Limb (tissue), 2 donors: Measurements from ENCODE around the gene ZNF319.

Experiments used
- DNase-seq, 2 donors: peaks; one replicate each; pipeline ENCODE4 v3.0.0-alpha.2; 2016; ENCODE audit errors: extremely low spot score in 2 of 2

ZNF319 gene

DNA sequence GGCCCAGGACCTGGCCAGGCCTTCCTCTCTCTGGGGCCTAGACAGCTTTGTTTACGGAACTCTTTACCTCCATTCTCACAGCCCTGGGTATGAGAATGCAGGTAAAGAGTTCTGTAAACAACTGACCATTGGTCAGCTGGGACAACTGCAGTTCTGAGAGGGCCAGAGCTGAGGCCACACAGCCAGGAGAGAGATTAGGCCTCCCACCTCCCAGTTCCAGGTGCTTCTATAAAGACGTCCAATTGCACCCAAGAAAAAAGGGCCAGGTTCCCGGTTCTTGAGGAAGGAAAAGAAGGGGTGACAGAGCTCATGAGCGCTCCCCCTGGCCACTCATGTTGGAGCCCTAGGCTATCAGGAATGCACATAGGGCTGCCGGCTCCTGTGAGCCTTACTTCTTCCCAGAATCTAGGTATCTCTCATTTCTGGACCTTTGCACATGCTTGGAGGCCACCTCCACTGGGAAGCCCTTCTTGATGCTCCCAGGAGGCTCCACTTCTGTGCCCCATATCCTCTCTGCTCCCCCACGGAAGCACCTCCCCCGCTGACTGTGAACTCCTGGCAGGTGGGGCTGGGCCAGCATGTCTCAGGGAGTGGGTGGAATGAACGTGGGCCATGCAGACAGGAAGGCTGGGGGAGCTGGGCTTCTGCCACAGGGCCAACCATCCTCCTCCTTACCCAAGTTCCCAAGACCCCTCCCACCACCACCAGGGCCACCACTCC lies 42.6 kb downstream of the ZNF319 start:
- no peak for DNase-seq

DNA sequence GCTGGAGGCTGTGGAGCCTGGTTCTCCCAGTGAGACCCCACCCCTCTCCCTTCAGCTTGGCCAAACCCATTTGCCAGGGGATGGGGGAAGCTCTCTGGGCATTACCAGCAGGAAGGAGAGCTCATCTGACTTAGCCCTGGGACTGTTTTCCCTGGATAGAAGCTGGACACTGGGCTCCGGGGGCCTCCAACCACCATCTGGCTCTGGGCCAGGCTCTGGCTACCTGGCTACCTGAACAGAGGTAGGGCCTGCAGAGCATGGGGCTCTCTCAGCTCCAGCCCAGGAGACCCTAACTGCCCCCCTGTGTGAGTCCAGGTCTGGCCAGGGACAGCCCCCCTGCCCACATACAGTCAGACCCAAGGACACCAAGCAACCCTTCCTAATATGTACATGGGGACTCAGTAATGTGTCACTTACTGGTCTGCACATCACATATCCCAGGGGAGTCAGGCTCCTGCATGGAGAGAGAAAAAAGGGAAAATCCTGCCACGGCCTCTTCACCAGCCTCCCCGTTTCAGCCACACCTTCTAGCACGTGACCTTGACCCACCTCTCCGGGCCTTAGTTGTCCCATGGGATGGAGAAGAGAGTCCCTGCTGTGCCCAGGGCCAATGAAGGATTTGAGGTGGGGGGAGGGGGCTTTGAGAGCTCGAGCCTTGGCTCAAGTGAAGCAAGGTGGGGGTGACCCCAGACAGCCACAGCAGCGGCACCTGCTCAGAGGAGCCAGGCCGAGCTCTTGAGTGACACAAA lies 43.4 kb downstream of the ZNF319 start:
- no peak for DNase-seq

DNA sequence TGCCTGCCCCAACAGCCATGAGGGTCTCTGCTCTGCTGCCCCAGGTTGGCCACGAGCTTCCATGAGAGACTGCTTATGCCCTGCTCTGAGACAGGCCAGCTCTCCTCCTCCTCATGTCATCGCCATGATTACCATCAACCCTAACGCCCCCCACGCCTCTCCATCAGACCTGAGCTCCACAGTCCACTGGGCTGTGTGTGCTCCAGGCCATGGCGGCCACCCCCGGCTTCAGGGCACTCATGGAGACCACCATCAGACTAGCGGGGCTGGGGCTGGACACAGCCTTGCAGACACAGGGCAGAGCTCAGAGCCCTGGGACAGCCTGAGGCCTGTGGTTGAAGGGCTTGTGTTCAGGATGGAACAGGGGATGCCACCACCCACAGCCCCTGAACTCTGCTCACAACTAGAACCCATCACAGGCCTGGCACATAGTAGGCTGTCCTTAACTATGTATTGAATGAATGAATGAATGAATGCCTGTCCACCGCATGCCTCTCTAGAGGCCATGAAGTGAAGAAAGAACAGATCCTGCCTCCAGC lies 44.1 kb downstream of the ZNF319 start:
- no peak for DNase-seq

DNA sequence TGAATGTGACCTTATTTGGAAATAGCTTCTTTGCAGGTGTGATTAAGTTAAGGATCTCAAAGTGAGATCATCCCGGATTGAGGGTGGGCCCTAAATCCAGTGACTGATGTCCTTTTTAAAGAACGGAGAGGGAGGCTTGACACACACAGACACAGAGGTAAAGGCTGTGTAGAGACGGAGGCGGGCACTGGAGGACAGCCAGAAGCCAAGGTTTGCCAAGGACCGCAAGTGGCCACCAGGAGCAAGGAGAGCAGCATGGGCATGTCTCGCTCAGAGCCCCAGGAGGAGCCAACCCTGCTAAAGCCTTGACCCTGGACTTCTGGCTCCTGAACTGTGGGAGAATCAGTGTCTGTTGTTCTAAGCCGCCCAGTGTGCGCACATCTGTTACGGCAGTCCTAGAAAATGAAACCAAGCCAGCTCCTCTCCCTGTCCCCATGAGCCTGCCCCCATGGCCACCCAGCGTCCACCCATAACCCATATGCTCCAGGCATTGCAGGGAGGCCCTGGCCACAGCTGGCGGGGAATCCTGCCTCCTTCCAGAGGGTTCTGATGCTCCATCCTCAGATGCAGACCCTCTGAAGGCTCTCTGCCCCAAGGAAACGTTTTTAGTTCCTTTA lies 44.8 kb downstream of the ZNF319 start:
- DNase-seq, result no peak

DNA sequence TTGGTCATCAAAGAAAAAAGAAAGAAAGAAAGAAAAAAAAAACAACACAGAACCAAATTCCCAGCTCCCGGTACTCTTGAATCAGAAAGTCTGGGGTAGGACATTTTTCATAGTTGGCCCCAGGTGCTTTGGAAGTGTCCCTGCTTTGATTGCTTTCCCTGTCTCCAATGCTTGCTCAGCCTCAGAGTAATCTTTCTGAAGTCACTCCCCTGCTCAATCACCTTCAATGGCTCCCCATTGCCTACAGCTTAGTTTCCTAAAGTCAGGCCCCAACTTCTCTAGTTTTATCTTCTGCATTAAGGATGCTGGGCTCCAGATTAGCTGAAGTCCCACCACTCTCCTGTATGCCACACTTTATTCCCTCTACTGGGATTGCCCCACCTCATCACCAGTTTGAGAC lies 46.6 kb downstream of the ZNF319 start:
- DNase-seq, result no peak

DNA sequence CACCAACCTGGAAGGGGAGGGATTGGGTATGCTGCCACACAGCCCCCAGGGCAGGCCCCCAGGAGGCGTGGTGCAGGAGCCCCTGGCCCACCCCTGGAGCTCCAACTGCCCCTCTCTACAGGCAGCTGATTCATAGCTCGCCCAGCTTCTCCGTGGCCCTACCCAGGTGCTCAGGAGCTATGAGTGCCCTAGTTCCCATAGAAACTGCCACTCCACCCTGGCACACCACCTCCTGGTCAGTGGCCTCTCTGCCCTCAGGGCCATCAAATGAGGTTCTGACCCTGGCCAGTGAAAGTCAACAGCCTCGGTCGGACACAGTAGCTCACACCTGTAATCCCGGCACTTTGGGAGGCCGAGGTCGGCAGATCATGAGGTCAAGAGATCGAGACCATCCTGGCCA lies 47.6 kb downstream of the ZNF319 start:
- DNase-seq, result no peak

DNA sequence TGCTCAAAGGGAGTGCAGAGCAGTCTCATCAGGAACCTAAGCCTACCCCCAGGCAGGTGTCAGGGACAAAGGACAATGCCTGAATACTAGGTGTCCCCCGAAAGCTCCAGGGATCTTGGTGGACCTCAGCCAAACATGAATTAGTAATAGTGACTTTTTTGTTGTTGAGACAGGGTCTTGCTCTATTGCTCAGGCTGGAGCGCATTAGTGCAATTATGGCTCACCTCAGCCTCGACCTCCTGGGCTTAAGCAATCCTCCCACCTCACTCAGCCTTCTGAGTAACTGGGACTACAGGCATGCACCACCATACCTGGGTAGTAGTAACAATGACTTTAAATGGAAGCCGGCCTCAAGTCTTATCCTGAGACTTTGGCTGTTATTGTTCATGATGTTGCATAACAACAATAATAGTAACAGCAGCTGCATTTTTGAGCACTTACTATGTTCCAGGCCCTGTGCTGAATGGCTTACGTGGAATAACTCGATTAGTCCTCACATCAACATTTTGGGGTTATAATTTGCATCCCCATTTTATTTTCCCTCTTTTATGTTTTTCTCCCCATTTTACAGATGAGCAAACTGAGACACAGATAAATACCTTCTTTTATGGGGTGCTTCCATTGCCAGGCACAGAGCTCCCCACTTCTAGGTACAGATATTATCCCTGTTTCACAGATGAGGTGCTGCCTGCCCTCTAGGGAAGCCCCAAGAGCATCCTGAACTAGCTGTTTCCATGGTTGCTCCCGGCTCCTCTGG lies 49.1 kb downstream of the ZNF319 start:
- no peak for DNase-seq

DNA sequence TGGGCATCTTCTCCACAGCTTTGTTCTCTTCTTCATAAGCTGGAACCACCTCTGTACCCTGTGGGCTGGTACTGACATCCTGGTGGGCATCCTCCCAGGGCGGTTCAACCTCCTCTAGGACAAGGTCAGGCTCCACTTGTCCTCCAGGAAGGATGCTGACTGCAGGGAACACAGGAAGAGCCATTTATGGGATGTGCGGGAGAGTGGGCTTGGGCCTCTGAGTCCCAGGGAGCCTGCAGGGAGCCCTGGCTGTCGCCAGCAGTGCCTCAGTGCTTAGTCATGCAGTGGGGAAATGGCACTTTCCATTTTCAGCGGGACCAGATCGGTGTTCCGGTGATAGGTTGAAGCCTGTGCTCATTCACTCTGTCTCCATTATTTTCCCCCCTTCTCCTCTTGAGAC lies 50.1 kb downstream of the ZNF319 start:
- no peak for DNase-seq

DNA sequence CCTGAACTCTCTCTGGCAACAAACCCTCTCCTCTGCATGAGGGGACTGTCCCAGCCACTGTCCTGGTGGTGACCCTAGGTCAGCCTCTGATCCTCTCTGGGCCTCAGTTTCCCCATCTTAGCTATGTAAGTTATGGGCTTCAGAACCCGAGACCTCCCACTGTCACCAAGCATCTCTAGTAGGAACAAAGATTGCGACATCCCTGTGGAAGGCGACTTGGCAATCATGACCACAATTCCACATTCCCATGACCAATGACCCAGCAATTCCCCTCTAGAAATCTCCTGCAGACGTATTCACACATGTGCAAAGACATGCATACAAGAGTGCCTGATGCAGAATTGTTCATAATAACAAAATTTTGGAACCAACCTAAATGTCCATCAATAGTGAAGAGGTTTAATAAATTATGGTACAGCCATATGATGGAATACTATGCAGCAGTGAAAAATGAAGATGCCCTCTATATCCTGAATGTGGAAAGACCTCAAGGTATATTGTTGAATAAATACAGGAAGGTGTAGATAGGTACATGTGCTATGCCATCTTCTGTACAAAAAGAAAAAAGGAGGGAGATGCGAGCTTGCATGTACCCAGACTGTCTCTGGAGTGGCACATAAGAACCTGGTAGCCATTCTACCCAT lies 50.8 kb downstream of the ZNF319 start:
- DNase-seq, result no peak

DNA sequence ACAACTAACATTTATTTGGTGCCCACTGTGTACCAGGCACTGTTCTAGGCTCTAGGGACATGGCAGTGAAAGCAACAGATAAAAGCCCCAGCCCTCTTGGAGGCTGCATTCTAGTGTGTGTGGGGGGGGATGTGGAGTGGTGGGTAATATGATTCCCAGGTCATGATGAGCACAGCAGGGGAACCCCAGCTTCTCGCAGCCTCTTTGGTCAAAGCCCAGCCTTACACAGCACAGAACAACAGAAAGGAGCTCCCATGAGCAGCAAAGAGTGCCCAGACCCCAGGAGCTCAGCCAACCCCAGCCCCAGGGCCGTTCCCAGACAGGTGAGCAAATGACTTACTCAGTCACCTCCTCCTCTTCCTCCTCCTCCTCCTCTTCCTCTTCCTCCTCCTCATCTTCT lies 51.5 kb downstream of the ZNF319 start:
- DNase-seq, result no peak

DNA sequence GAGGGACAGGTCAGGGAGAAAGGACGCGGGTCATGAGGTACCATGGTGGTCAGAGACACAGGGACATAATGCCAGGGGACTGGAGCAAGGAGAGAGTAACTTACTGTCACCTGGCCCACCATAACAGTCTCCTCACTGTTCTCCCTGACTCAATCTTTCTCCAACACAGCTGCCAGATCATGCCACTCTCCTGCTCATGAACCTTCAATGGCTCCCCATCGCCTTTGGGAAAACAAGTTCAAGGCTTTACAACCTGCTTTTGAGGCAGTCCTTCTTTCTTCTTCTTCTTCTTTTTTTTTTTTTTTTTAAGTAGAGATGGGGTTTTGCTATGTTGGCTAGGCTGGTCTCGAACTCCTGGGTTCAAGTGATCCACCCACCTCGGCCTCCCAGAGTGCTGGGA lies 52.4 kb downstream of the ZNF319 start:
- no peak for DNase-seq

DNA sequence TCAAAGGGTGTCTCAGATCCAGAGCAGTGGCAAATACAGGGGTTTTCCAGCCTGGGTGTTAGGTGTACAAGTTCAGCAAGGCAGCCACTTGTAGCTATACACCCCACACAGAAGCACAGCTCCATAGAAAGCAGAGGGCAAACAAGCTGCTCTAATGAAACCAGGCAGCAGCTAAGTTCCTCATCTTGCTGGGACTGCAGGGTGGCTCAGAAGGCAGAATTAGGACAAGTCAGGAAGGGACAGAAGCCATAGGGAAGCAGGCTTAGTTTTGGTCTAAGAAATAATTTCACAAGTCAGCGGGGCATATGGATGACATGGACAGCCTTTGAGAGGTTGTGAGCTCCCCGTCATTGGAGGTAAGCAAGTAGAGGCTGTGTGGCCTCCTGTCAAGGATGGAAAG lies 53.2 kb downstream of the ZNF319 start:
- no peak for DNase-seq

DNA sequence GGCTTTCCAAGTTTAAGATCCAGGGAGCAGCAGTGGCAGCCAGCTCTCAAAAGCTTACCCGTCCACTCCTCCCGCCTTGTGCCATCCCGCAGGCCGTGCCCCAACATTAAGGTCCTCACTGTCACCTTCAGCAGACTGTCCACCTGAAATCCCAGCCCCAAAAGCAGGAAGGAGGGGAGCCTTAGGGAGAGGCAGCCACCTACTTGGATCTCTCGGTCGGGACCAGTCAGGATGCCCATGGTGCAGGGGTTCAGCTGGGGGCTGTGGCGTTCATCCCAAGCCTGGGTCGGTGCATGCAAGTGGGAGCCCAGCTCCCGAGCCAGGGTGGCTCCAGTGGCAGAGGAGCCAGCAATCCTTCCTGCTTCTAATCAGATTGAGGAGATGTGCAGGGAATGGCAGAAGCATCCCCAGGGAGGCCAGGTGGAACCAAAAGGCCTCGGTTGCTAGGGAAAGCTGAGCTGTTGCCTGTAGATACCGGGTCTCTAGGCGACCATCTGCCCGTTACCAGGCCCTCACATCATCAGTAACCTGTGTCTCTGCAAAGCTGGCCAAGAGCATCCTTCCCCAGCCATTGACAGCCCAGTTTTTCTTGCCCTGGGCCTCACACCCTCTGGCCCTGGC lies 54.2 kb downstream of the ZNF319 start:
- DNase-seq, result no peak

DNA sequence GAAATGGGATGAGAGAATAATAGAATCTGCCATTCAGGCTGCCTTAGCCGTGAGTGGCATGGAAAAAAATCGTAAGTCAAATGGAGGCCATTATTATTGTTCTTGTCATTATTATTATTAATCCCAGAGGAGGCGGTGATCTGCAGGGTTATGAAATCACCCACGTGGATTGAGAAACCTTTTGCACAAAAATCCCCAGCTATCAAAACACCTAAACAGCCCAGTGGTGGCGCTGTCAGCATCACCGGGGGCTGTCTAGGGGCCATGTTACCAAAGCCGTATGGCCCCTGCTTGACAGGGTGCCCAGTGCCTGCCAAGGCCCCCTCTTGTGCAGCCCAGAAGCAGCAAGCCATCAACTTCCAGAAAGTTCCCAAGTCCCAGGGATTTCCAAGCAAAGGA lies 54.7 kb downstream of the ZNF319 start:
- DNase-seq, result no peak

DNA sequence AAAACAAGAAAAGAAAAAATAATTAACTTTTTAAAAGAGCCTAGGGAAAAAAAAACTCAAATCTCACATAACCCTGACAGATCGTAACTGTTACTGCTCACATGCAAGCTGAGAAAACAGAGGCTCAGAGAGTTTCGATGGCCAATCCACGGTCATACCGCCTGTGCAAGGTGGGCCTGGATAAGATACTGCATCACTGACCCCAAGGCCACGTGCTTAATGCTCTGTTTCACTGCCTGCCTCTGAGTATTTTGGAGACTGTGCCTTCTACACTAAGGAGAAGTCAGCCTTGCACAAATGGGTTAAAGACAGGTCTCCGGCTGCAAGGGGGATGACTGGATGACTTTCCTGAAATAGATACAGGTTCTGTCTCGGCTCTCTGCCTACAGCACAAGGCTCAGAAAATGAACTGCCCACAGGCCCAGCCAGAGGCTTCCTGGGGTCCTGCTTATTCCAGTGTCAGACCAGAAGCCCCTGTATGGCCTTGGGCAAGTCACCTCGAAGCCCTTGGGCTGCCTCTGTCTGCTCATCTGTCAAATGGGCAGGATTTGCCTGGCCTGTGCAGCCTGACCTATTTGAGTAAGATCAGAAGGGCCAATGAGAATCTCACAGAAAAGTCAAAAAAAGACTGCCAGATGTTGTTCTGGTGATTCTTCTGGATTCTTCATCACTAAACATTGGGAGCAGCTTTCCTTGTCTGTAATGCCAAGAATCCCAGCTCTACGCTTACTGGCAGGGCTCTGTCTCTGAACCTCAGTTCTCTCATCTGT lies 55.3 kb downstream of the ZNF319 start:
- no peak for DNase-seq
